ENCODE data around the gene MSH6. TPM values are rescaled to one million over a fixed set of nuclear protein-coding genes. Genes with fewer than 3 reads are reported as not detected.

MSH6 gene
- total and polyA plus RNA-seq, 9 of the 15 experiments (the other 6 are each of a cell fraction or from before 2014, with no cell fraction given): 15.3 to 147 (median 80.5) TPM

DNA sequence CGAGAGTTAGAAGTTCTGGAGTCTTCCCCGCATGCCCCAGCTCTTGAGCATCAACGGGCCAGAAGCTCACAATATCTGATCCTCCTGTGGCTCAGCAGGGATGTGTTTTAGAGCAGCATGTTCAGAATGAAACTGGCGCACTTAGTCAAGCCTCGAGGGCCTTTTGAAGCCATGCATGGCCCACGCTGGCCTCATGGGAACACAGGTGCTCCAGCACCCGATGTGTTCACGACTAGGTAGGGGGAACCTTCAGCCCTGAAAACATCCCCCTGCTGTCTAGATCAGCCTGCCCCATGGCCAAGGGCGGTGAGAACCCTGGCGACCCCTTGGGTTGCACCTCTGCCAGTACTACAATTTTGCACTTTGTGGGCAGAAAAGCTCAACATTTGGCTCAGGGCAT is 32.8 kb downstream of the MSH6 start:
- no peaks in the 10 kb centered on the region for H3K9me3 ChIP-seq (replicated peaks; ENCODE audit: control insufficient read depth, insufficient read depth, low read depth, low read length)
- H3K36me3 ChIP-seq (ENCODE audit: control insufficient read depth, insufficient read depth, low read length): peaks cover 93% of the 10 kb centered on the region
- no peak overlapping the region for H3K27ac ChIP-seq (ENCODE audit: extremely low read depth, low read depth, low read length)
- H3K4me2 ChIP-seq (ENCODE audit: insufficient read depth, low read length): no peak overlapping the region
- in situ Hi-C loops (cut with MboI): no loop called here
- peak; percentile 34; the same call in 1 of the 2 replicates for TF ChIP-seq POLR2G (IDR thresholded peaks at IDR 0.05; ENCODE audit: low read depth, low read length)
- TF ChIP-seq RBM22 (IDR thresholded peaks at IDR 0.05; ENCODE audit: low read depth, low read length, poor library complexity, severe bottlenecking): peak; percentile 83
- TF ChIP-seq POLR2AphosphoS5 (IDR thresholded peaks at IDR 0.05; ENCODE audit: control insufficient read depth, insufficient read depth, low read depth, low read length): peak; percentile 27; the same call in 1 of the 2 replicates
- TF ChIP-seq PPARD (CRISPR knock-in tag; IDR thresholded peaks at IDR 0.05): no peak
- H3K27me3 ChIP-seq (ENCODE audit: control insufficient read depth in 2 of 2, insufficient read depth in 2 of 2, low read length in 2 of 2): no peaks in the 10 kb centered on the region
- no peaks in the 10 kb centered on the region for H3K4me1 ChIP-seq (replicated peaks in 1 of 2; ENCODE audit: control insufficient read depth in 2 of 2, insufficient read depth in 2 of 2, low read length in 2 of 2)
- H3K79me2 ChIP-seq (ENCODE audit: control insufficient read depth, insufficient read depth, low read length): no peaks in the 10 kb centered on the region
- BruUV-seq (replicated peaks): no TSS peak
- H4K20me1 ChIP-seq (replicated peaks; ENCODE audit: control insufficient read depth, insufficient read depth, low read length): no peaks in the 10 kb centered on the region
- no peak overlapping the region for H2AFZ ChIP-seq (ENCODE audit: low read depth, low read length)
- H3K9ac ChIP-seq (ENCODE audit: insufficient read depth in 1 of 2, low read depth in 2 of 2, low read length in 2 of 2): no peak overlapping the region
- no peak for ATAC-seq
- ChIA-PET CTCF (ENCODE audit: low intra/inter-chr PET ratio) (no interaction called here), POLR2A (interaction anchor here (0.6 to 1.1 kb wide), 4 partner anchors 14 to 249 kb away, joined by 3 read pairs; no protein-coding TSS in a partner anchor)
- no peak overlapping the region for H3K4me3 ChIP-seq
- DNase-seq (ENCODE audit: extremely low read depth in 1 of 4, low spot score in 3 of 4): no peak
- no peaks in the 10 kb centered on the region for H3K9me1 ChIP-seq (ENCODE audit: control insufficient read depth, insufficient read depth, low read length)
- no peak for FAIRE-seq
- 97% methylated on average over 10 of the region's 10 CpGs for WGBS (ENCODE audit: insufficient coverage, low coverage, missing lambda C conversion rate)
- intact Hi-C loops (cut with micrococcal nuclease): no loop called here

DNA sequence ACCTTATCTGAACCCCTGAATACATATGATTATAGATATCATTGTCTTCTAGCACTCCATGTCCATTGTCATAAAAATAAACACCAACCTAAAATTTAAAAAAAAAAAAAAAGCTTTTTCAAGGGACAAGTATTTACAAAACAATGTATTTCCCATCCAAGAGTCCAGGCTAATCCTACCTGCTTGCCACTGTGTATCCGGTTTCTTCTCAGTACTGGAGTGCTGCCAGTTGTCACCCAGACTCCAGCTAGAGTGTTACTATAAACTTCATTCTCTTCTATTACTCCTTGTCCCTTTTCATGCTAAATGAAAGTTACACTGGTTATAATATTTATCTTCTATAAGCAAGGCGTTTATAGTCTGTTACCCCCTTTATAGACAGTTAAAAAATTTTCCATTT is 35.8 kb downstream of the MSH6 start:
- 81% methylated on average over 2 of the region's 2 CpGs for whole genome bisulfite sequencing (ENCODE audit: insufficient coverage, low coverage, missing lambda C conversion rate)
- no peak for FAIRE-seq
- in situ Hi-C loops (cut with MboI): no loop called here
- Histone ChIP-seq H3K9me3 (replicated peaks; ENCODE audit: control insufficient read depth, insufficient read depth, low read depth, low read length) (no peaks in the 10 kb centered on the region), H3K27me3 (ENCODE audit: control insufficient read depth in 2 of 2, insufficient read depth in 2 of 2, low read length in 2 of 2) (no peaks in the 10 kb centered on the region), H3K27ac (ENCODE audit: extremely low read depth, low read depth, low read length) (no peak overlapping the region), H3K9ac (ENCODE audit: insufficient read depth in 1 of 2, low read depth in 2 of 2, low read length in 2 of 2) (no peak overlapping the region), H3K4me2 (ENCODE audit: insufficient read depth, low read length) (no peak overlapping the region), H3K79me2 (ENCODE audit: control insufficient read depth, insufficient read depth, low read length) (no peaks in the 10 kb centered on the region), H3K36me3 (ENCODE audit: control insufficient read depth, insufficient read depth, low read length) (peaks cover 90% of the 10 kb centered on the region), H4K20me1 (replicated peaks; ENCODE audit: control insufficient read depth, insufficient read depth, low read length) (no peaks in the 10 kb centered on the region), H2AFZ (ENCODE audit: low read depth, low read length) (no peak overlapping the region), H3K4me3 (no peak overlapping the region), H3K4me1 (replicated peaks in 1 of 2; ENCODE audit: control insufficient read depth in 2 of 2, insufficient read depth in 2 of 2, low read length in 2 of 2) (no peaks in the 10 kb centered on the region), H3K9me1 (ENCODE audit: control insufficient read depth, insufficient read depth, low read length) (no peaks in the 10 kb centered on the region)
- ChIA-PET CTCF (ENCODE audit: low intra/inter-chr PET ratio) (no interaction called here), POLR2A (interaction anchor here (0.6 to 1.0 kb wide), 2 partner anchors 10 to 225 kb away, joined by 3 read pairs; no protein-coding TSS in a partner anchor)
- TF ChIP-seq, protein P1, sequence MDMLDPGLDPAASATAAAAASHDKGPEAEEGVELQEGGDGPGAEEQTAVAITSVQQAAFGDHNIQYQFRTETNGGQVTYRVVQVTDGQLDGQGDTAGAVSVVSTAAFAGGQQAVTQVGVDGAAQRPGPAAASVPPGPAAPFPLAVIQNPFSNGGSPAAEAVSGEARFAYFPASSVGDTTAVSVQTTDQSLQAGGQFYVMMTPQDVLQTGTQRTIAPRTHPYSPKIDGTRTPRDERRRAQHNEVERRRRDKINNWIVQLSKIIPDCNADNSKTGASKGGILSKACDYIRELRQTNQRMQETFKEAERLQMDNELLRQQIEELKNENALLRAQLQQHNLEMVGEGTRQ (CRISPR knock-in tag; IDR thresholded peaks at IDR 0.05): no peak
- no peak for TF ChIP-seq ZKSCAN3 (CRISPR knock-in tag; IDR thresholded peaks at IDR 0.05)
- no peak for TF ChIP-seq NFYB (IDR thresholded peaks at IDR 0.05; ENCODE audit: extremely low read depth, insufficient read length)
- TF ChIP-seq CBFA2T3 (IDR thresholded peaks at IDR 0.05): no peak
- no peak for TF ChIP-seq ZBTB17 (CRISPR knock-in tag; IDR thresholded peaks at IDR 0.05)
- TF ChIP-seq ZNF232 (CRISPR knock-in tag; IDR thresholded peaks at IDR 0.05): no peak
- TF ChIP-seq, protein P2, sequence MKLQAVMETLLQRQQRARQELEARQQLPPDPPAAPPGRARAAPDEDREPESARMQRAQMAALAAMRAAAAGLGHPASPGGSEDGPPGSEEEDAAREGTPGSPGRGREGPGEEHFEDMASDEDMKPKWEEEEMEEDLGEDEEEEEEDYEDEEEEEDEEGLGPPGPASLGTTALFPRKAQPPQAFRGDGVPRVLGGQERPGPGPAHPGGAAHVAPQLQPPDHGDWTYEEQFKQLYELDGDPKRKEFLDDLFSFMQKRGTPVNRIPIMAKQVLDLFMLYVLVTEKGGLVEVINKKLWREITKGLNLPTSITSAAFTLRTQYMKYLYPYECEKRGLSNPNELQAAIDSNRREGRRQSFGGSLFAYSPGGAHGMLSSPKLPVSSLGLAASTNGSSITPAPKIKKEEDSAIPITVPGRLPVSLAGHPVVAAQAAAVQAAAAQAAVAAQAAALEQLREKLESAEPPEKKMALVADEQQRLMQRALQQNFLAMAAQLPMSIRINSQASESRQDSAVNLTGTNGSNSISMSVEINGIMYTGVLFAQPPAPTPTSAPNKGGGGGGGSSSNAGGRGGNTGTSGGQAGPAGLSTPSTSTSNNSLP (IDR thresholded peaks at IDR 0.05; ENCODE audit: borderline replicate concordance, low read depth, low read length): no peak
- TF ChIP-seq PML (IDR thresholded peaks at IDR 0.05; ENCODE audit: low read length): no peak
- no peak for TF ChIP-seq XRCC3 (IDR thresholded peaks at IDR 0.05)
- TF ChIP-seq, protein P3, sequence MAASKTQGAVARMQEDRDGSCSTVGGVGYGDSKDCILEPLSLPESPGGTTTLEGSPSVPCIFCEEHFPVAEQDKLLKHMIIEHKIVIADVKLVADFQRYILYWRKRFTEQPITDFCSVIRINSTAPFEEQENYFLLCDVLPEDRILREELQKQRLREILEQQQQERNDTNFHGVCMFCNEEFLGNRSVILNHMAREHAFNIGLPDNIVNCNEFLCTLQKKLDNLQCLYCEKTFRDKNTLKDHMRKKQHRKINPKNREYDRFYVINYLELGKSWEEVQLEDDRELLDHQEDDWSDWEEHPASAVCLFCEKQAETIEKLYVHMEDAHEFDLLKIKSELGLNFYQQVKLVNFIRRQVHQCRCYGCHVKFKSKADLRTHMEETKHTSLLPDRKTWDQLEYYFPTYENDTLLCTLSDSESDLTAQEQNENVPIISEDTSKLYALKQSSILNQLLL (CRISPR knock-in tag; IDR thresholded peaks at IDR 0.05; ENCODE audit: borderline replicate concordance): no peak
- BruUV-seq (replicated peaks): no TSS peak
- ATAC-seq: no peak
- intact Hi-C loops (cut with micrococcal nuclease): no loop called here
- no peak for DNase-seq (ENCODE audit: extremely low read depth in 1 of 4, low spot score in 3 of 4)
